Activated T-helper 17 cell treated with anti-CD3 and anti-CD28 coated beads, Interleukin-2, amount 50 U/mL, for 72 hours (primary cell): ENCODE data around the gene OR2B3. TPM values are rescaled to one million over a fixed set of nuclear protein-coding genes. Genes with fewer than 3 reads are reported as not detected.

Experiments
- ATAC-seq: fragments of 150-1000 bp; cut with Tn5 transposase; replicated peaks from 2 replicates; pipeline ENCODE4 v1.10.0; 2021; ENCODE audit warnings: mild to moderate bottlenecking, moderate library complexity
- H3K27ac Mint-ChIP-seq: one replicate; pipeline ENCODE4 v1.8.0; 2022; ENCODE audit warnings: mixed read lengths
- H3K27me3 Mint-ChIP-seq: one replicate; pipeline ENCODE4 v1.8.0; 2022; ENCODE audit warnings: mixed read lengths
- H3K36me3 Mint-ChIP-seq: one replicate; pipeline ENCODE4 v1.8.0; 2022; ENCODE audit warnings: low read depth, mild to moderate bottlenecking, mixed read lengths
- H3K4me1 Mint-ChIP-seq: one replicate; pipeline ENCODE4 v1.8.0; 2022; ENCODE audit warnings: mixed read lengths
- H3K4me3 Mint-ChIP-seq: one replicate; pipeline ENCODE4 v1.8.0; 2022; ENCODE audit warnings: mild to moderate bottlenecking, mixed read lengths
- H3K9me3 Mint-ChIP-seq: one replicate; pipeline ENCODE4 v1.8.0; 2022; ENCODE audit warnings: mixed read lengths
- total RNA-seq, 2 donors: library from RNA; stranded (reverse); gene quantifications; one replicate each; pipeline ENCODE4 v1.2.3, GENCODE V29; 2022

The OR2B3 gene
- total RNA-seq, 2 donors from 2014 or later = not detected

DNA sequence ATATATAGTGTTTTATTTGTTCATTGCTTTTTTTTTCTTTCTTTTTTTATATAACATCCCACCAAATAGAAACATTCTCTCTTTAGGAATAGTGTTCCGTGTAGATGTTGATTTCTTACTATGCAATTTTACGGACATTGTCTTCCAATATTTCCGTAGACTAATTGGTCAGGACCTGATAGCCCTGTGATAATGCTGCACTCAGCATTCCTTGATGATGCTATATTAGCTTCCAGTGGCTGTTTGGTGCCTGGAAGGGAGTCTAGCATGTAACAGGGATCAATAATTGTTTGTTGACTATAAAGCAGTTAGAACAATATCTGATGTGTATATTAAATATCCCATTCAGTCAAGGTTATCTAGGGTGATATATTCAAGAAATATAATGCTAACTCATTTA, 35.4 kb downstream of the OR2B3 start:
- no peaks in the 10 kb centered on the region for H3K4me1 Mint-ChIP-seq
- H3K27me3 Mint-ChIP-seq = peaks cover 46% of the 10 kb centered on the region
- no peaks in the 10 kb centered on the region for H3K9me3 Mint-ChIP-seq
- H3K27ac Mint-ChIP-seq = no peak overlapping the region
- no peak overlapping the region for H3K4me3 Mint-ChIP-seq
- H3K36me3 Mint-ChIP-seq = no peaks in the 10 kb centered on the region
- no peak for ATAC-seq

- H3K36me3 Mint-ChIP-seq = no peaks in the 10 kb centered on the region
- no peaks in the 10 kb centered on the region for H3K4me1 Mint-ChIP-seq
- peaks cover 7% of the 10 kb centered on the region for H3K9me3 Mint-ChIP-seq
- H3K27ac Mint-ChIP-seq = no peak within 1 kb of the TSS
- peaks cover 54% of the 10 kb centered on the region for H3K27me3 Mint-ChIP-seq
- H3K4me3 Mint-ChIP-seq = no peak within 1 kb of the TSS
- ATAC-seq = no peak
Observed at GRCh38 chr6:29045075-29045474, 42.0 kb downstream of the OR2B3 start, which contains the start of gene OR2W1. Gene OR2W1, minus strand, starts transcription at chr6:29045175. Its CDS starts 0 bp downstream, at chr6:29045175.

Other genes starting within 250 kb of the OR2B3 start
- gene TRIM27, start 163.3 kb downstream of the OR2B3 start, total RNA-seq = 10 to 100 TPM; 34.4 to 51.2 TPM
- gene ZNF311, start 82.0 kb downstream of the OR2B3 start, total RNA-seq = under 1 TPM; 0.35 to 0.71 TPM
- gene OR2W1, start 42.1 kb downstream of the OR2B3 start, total RNA-seq = not detected
- gene OR2J1, start 12.2 kb upstream of the OR2B3 start, total RNA-seq = not detected
- gene OR2J3, start 20.7 kb upstream of the OR2B3 start, total RNA-seq = not detected
- not detected for gene OR2J2, start 83.6 kb upstream of the OR2B3 start, total RNA-seq
- gene OR14J1, start 214.4 kb upstream of the OR2B3 start, total RNA-seq = not detected